ENCODE measurements around the gene RSU1. TPM values are rescaled to one million over a fixed set of nuclear protein-coding genes. Genes with fewer than 3 reads are reported as not detected.

The RSU1 gene
- total and polyA plus RNA-seq, 10 of the 15 experiments (the other 5 are each of a cell fraction or from before 2014, with no cell fraction given) = 49.2 to 139 (median 81.3) TPM

DNA sequence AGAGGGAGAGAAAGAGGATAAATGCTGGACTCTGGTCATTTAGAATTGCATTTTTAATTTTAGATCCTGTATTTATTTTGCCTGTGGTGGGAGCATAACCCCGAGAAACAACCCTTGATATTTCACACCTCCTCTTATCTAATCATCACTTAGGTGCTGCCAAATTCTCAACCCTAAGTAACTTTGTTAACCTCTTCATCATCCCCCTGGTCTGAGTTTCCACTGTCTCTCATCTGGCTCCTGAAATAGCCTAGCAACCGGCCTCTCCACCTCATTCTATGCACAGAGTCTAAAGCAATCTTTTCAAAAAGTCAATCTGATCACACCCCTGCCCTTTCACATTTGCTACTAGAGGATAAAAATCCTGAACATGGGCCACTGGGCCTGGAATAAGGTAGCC is 177.1 kb downstream of the RSU1 start:
- no TSS peak for BruUV-seq (replicated peaks)
- Histone ChIP-seq H3K4me1 (ENCODE audit: control insufficient read depth, insufficient read depth, low read length) (no peaks in the 10 kb centered on the region), H3K9me3 (replicated peaks; ENCODE audit: control insufficient read depth, insufficient read depth, low read length) (no peaks in the 10 kb centered on the region), H3K36me3 (ENCODE audit: control insufficient read depth in 2 of 2, insufficient read depth in 2 of 2, low read length in 1 of 2) (no peaks in the 10 kb centered on the region; a peak in 1 of 4 replicates), H4K20me1 (ENCODE audit: control insufficient read depth, insufficient read depth) (no peaks in the 10 kb centered on the region), H3K4me3 (no peak overlapping the region), H3K4me2 (ENCODE audit: control insufficient read depth, insufficient read depth) (no peak overlapping the region), H3K9ac (ENCODE audit: control insufficient read depth, insufficient read depth, low read length) (no peak overlapping the region), H3K27me3 (replicated peaks in 1 of 2; ENCODE audit: control insufficient read depth in 2 of 2, insufficient read depth in 2 of 2, low read length in 1 of 2) (no peaks in the 10 kb centered on the region), H2AFZ (ENCODE audit: control insufficient read depth, low read depth, low read length) (no peak overlapping the region), H3K79me2 (ENCODE audit: control insufficient read depth, insufficient read depth, low read length) (no peaks in the 10 kb centered on the region), H3K27ac (ENCODE audit: control insufficient read depth, insufficient read depth) (no peak overlapping the region)
- TF ChIP-seq RELA (IDR thresholded peaks at IDR 0.05; ENCODE audit: borderline replicate concordance, partially characterized antibody) (no peak), HDAC6 (IDR thresholded peaks at IDR 0.05; ENCODE audit: unreplicated experiment) (no peak), BHLHE40 (IDR thresholded peaks at IDR 0.05; ENCODE audit: borderline replicate concordance in 1 of 2, low read depth in 2 of 2, low read length in 1 of 2) (no peak), SIN3A (IDR thresholded peaks at IDR 0.05; ENCODE audit: low read depth, low read length) (no peak), BACH1 (IDR thresholded peaks at IDR 0.05; ENCODE audit: borderline replicate concordance) (no peak), NFYB (IDR thresholded peaks at IDR 0.05; ENCODE audit: insufficient read depth, low read depth, low read length) (no peak), ZNF384 (IDR thresholded peaks at IDR 0.05; ENCODE audit: borderline replicate concordance, low read depth, low read length) (no peak), EP300 (IDR thresholded peaks at IDR 0.05; ENCODE audit: borderline replicate concordance in 1 of 2, control insufficient read depth in 1 of 2, low read depth in 2 of 2, low read length in 2 of 2) (no peak), SREBF1 (IDR thresholded peaks at IDR 0.05; ENCODE audit: low read length) (no peak), CBX3 (IDR thresholded peaks at IDR 0.05; ENCODE audit: borderline replicate concordance, low read depth) (no peak), RBBP5 (conservative IDR thresholded peaks at IDR 0.05) (no peak), STAT1 (conservative IDR thresholded peaks at IDR 0.05) (no peak)
- TF ChIP-seq, protein P1, sequence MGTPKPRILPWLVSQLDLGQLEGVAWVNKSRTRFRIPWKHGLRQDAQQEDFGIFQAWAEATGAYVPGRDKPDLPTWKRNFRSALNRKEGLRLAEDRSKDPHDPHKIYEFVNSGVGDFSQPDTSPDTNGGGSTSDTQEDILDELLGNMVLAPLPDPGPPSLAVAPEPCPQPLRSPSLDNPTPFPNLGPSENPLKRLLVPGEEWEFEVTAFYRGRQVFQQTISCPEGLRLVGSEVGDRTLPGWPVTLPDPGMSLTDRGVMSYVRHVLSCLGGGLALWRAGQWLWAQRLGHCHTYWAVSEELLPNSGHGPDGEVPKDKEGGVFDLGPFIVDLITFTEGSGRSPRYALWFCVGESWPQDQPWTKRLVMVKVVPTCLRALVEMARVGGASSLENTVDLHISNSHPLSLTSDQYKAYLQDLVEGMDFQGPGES (IDR thresholded peaks at IDR 0.05) = no peak
- TF ChIP-seq, protein P2, sequence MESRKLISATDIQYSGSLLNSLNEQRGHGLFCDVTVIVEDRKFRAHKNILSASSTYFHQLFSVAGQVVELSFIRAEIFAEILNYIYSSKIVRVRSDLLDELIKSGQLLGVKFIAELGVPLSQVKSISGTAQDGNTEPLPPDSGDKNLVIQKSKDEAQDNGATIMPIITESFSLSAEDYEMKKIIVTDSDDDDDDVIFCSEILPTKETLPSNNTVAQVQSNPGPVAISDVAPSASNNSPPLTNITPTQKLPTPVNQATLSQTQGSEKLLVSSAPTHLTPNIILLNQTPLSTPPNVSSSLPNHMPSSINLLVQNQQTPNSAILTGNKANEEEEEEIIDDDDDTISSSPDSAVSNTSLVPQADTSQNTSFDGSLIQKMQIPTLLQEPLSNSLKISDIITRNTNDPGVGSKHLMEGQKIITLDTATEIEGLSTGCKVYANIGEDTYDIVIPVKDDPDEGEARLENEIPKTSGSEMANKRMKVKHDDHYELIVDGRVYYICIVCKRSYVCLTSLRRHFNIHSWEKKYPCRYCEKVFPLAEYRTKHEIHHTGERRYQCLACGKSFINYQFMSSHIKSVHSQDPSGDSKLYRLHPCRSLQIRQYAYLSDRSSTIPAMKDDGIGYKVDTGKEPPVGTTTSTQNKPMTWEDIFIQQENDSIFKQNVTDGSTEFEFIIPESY (IDR thresholded peaks at IDR 0.05) = no peak
- TF ChIP-seq, protein P3, sequence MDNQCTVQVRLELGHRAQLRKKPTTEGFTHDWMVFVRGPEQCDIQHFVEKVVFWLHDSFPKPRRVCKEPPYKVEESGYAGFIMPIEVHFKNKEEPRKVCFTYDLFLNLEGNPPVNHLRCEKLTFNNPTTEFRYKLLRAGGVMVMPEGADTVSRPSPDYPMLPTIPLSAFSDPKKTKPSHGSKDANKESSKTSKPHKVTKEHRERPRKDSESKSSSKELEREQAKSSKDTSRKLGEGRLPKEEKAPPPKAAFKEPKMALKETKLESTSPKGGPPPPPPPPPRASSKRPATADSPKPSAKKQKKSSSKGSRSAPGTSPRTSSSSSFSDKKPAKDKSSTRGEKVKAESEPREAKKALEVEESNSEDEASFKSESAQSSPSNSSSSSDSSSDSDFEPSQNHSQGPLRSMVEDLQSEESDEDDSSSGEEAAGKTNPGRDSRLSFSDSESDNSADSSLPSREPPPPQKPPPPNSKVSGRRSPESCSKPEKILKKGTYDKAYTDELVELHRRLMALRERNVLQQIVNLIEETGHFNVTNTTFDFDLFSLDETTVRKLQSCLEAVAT (IDR thresholded peaks at IDR 0.05) = no peak
- TF ChIP-seq, protein P4, sequence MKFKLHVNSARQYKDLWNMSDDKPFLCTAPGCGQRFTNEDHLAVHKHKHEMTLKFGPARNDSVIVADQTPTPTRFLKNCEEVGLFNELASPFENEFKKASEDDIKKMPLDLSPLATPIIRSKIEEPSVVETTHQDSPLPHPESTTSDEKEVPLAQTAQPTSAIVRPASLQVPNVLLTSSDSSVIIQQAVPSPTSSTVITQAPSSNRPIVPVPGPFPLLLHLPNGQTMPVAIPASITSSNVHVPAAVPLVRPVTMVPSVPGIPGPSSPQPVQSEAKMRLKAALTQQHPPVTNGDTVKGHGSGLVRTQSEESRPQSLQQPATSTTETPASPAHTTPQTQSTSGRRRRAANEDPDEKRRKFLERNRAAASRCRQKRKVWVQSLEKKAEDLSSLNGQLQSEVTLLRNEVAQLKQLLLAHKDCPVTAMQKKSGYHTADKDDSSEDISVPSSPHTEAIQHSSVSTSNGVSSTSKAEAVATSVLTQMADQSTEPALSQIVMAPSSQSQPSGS (IDR thresholded peaks at IDR 0.05; ENCODE audit: low read length) = no peak
- FAIRE-seq (no peak), DNase-seq (ENCODE audit: low read depth, low spot score) (no peak), ATAC-seq (no peak)
- ChIA-PET RAD21 (ENCODE audit: unreplicated experiment) (no interaction called here), POLR2A (no interaction called here), CTCF (no interaction called here), SMC1A (ENCODE audit: uncharacterized antibody, unreplicated experiment) (interaction anchor here (0.8 to 1.8 kb wide), 2 partner anchors 9 to 71 kb away, joined by 3 to 6 read pairs; no protein-coding TSS in a partner anchor)
- in situ Hi-C loops (cut with MboI) = no loop called here
- intact Hi-C loops (cut with micrococcal nuclease; ENCODE audit: unreplicated experiment) = no loop called here
- WGBS (ENCODE audit: insufficient coverage, insufficient replicate concordance, low lambda C conversion rate, missing lambda C conversion rate) = 100% methylated on average over 2 of the region's 2 CpGs
